IMR-90 (cell line): Measurements from ENCODE around the gene ANKRD16. TPM values are rescaled to one million over a fixed set of nuclear protein-coding genes. Genes with fewer than 3 reads are reported as not detected.

ENCODE experiments used
- ATAC-seq: fragments of 200-7000 bp; cut with Tn5 transposase; 2 replicates; pipeline ENCODE4 v1.9.1; 2020; ENCODE audit warnings: low read depth, mild to moderate bottlenecking, moderate library complexity
- BruUV-seq: library from RNA; stranded (reverse); fragments of 400-500 nt; replicated peaks from 2 replicates; lab custom pipeline; 2021; lab: Mats Ljungman, UMichigan
- CTCF ChIA-PET: fragments of 300-600 bp; formaldehyde crosslinking; extraction: SDS; loops from one replicate; lab custom pipeline; 2021; ENCODE audit warnings: antibody characterized with exemption; lab: Yijun Ruan, JAX
- POLR2A ChIA-PET: fragments of 300-600 bp; sonication (Branson Sonifier 250); formaldehyde crosslinking; loops from one replicate; lab custom pipeline; 2022; ENCODE audit warnings: antibody characterized with exemption; ENCODE audit not compliant: unreplicated experiment; lab: Charles Lee
- DNase-seq: peaks from one replicate; pipeline ENCODE4 v3.0.0; 2013
- H2AFZ ChIP-seq: replicated peaks from 2 replicates; pipeline ENCODE3; 2013; ENCODE audit warnings: low read length, mild to moderate bottlenecking; ENCODE audit not compliant: poor library complexity
- H2AK5ac ChIP-seq: 2 replicates; pipeline ENCODE4 v1.6.1; 2013; ENCODE audit warnings: low read depth, low read length, inconsistent platforms
- H2AK9ac ChIP-seq: replicated peaks from 2 replicates; pipeline ENCODE3; 2013; ENCODE audit warnings: mild to moderate bottlenecking, low read depth, low read length, moderate library complexity; ENCODE audit not compliant: poor library complexity
- H2BK120ac ChIP-seq: 2 replicates; pipeline ENCODE4 v1.6.1; 2013; ENCODE audit warnings: low read depth, low read length, inconsistent platforms
- H2BK15ac ChIP-seq: 3 replicates; pipeline ENCODE4 v1.6.1; 2013; ENCODE audit warnings: low read depth, low read length, inconsistent platforms
- H2BK20ac ChIP-seq: 2 replicates; pipeline ENCODE4 v1.6.1; 2013; ENCODE audit warnings: low read depth, mild to moderate bottlenecking, inconsistent platforms, low read length, moderate library complexity
- H2BK5ac ChIP-seq: 2 replicates; pipeline ENCODE4 v1.6.1; 2013; ENCODE audit warnings: mild to moderate bottlenecking, low read depth, low read length, inconsistent platforms; ENCODE audit not compliant: poor library complexity, severe bottlenecking
- H3K14ac ChIP-seq: replicated peaks from 2 replicates; pipeline ENCODE4 v1.6.1; 2013; ENCODE audit warnings: low read depth, low read length, inconsistent platforms
- H3K18ac ChIP-seq: 2 replicates; pipeline ENCODE4 v1.6.1; 2013; ENCODE audit warnings: low read depth, low read length, control low read depth
- H3K23ac ChIP-seq: 2 replicates; pipeline ENCODE4 v1.6.1; 2013; ENCODE audit warnings: low read depth, low read length, inconsistent platforms
- H3K27ac ChIP-seq: 2 replicates; pipeline ENCODE4 v1.5.1; 2013; ENCODE audit warnings: mild to moderate bottlenecking, control low read depth, low read length; ENCODE audit not compliant: insufficient read depth
- H3K27me3 ChIP-seq: 2 replicates; pipeline ENCODE4 v1.6.1; 2013; ENCODE audit warnings: low read length; ENCODE audit not compliant: control insufficient read depth, insufficient read depth
- H3K36me3 ChIP-seq: 2 replicates; pipeline ENCODE4 v1.6.1; 2013; ENCODE audit warnings: low read length, mixed read lengths; ENCODE audit not compliant: control insufficient read depth, insufficient read depth
- H3K4ac ChIP-seq: 2 replicates; pipeline ENCODE4 v1.6.1; 2013; ENCODE audit warnings: low read depth, low read length, inconsistent platforms
- H3K4me1 ChIP-seq: 2 replicates; pipeline ENCODE4 v1.6.1; 2013; ENCODE audit warnings: low read length, mixed read lengths; ENCODE audit not compliant: control insufficient read depth, insufficient read depth
- H3K4me2 ChIP-seq: 2 replicates; pipeline ENCODE4 v1.6.1; 2013; ENCODE audit warnings: low read depth, mild to moderate bottlenecking, control low read depth, low read length, moderate library complexity
- H3K4me3 ChIP-seq: 2 replicates; pipeline ENCODE4 v1.5.1; 2013; ENCODE audit warnings: low read depth, mild to moderate bottlenecking, control low read depth, low read length, moderate library complexity; ENCODE audit not compliant: insufficient read depth
- H3K56ac ChIP-seq: 2 replicates; pipeline ENCODE4 v1.6.1; 2013; ENCODE audit warnings: low read length, inconsistent platforms; ENCODE audit not compliant: insufficient read depth; ENCODE audit errors: extremely low read depth
- H3K79me1 ChIP-seq, 2 experiments: 2 replicates each; pipeline ENCODE4 v1.6.1; 2013; ENCODE audit warnings: low read length in 2 of 2, inconsistent platforms in 1 of 2, low read depth in 1 of 2
- H3K9ac ChIP-seq: 2 replicates; pipeline ENCODE4 v1.6.1; 2013; ENCODE audit warnings: low read depth, low read length, control low read depth
- H3K9me1 ChIP-seq: 2 replicates; pipeline ENCODE4 v1.6.1; 2013; ENCODE audit warnings: low read length, inconsistent platforms; ENCODE audit not compliant: insufficient read depth
- H3K9me3 ChIP-seq: 2 replicates; pipeline ENCODE4 v1.6.1; 2013; ENCODE audit warnings: low read length; ENCODE audit not compliant: control insufficient read depth, insufficient read depth
- H4K20me1 ChIP-seq: 2 replicates; pipeline ENCODE4 v1.6.1; 2013; ENCODE audit warnings: low read length, inconsistent platforms; ENCODE audit not compliant: insufficient read depth
- H4K5ac ChIP-seq: 2 replicates; pipeline ENCODE4 v1.6.1; 2013; ENCODE audit warnings: mild to moderate bottlenecking, low read depth, low read length, control low read depth
- H4K8ac ChIP-seq, 2 experiments: 2 replicates each; pipeline ENCODE4 v1.6.1; 2013; ENCODE audit warnings: low read depth in 2 of 2, low read length in 2 of 2, control low read depth in 1 of 2, inconsistent platforms in 1 of 2
- H4K91ac ChIP-seq: 2 replicates; pipeline ENCODE4 v1.6.1; 2013; ENCODE audit warnings: low read depth, low read length, inconsistent platforms; ENCODE audit not compliant: insufficient read depth
- BHLHE40 ChIP-seq: fragments of 150-350 bp; IDR thresholded peaks from 2 replicates; pipeline ENCODE4 v1.6.1; 2016; ENCODE audit warnings: mild to moderate bottlenecking, low read depth, low read length
- CEBPB ChIP-seq: IDR thresholded peaks from 2 replicates; pipeline ENCODE4 v1.6.1; 2012; ENCODE audit warnings: low read depth, low read length, improper control_type of control experiment
- CHD1 ChIP-seq: IDR thresholded peaks from 2 replicates; pipeline ENCODE4 v1.6.1; 2012; ENCODE audit warnings: low read depth, low read length, improper control_type of control experiment
- ELK1 ChIP-seq: fragments of 150-350 bp; IDR thresholded peaks from 2 replicates; pipeline ENCODE4 v1.6.1; 2016; ENCODE audit warnings: low read depth, mild to moderate bottlenecking, low read length, moderate library complexity, borderline replicate concordance
- FOS ChIP-seq: fragments of 150-350 bp; IDR thresholded peaks from 2 replicates; pipeline ENCODE4 v1.6.1; 2016; ENCODE audit warnings: low read depth, low read length
- MAFK ChIP-seq: IDR thresholded peaks from 2 replicates; pipeline ENCODE4 v1.6.1; 2012; ENCODE audit warnings: low read depth, low read length, improper control_type of control experiment
- MAZ ChIP-seq: IDR thresholded peaks from 2 replicates; pipeline ENCODE4 v1.6.1; 2012; ENCODE audit warnings: low read depth, mild to moderate bottlenecking, low read length, improper control_type of control experiment, moderate library complexity, borderline replicate concordance
- MXI1 ChIP-seq: IDR thresholded peaks from 2 replicates; pipeline ENCODE4 v1.6.1; 2012; ENCODE audit warnings: low read depth, mild to moderate bottlenecking, low read length, moderate library complexity, borderline replicate concordance
- NFE2L2 ChIP-seq: fragments of 150-350 bp; IDR thresholded peaks from 2 replicates; pipeline ENCODE4 v1.6.1; 2016; ENCODE audit warnings: low read depth, mild to moderate bottlenecking, low read length
- RAD21 ChIP-seq: IDR thresholded peaks from 2 replicates; pipeline ENCODE4 v1.6.1; 2012; ENCODE audit warnings: low read length, improper control_type of control experiment
- RCOR1 ChIP-seq: IDR thresholded peaks from 2 replicates; pipeline ENCODE4 v1.6.1; 2012; ENCODE audit warnings: mild to moderate bottlenecking, low read length, improper control_type of control experiment; ENCODE audit not compliant: insufficient replicate concordance
- SMC3 ChIP-seq: fragments of 150-350 bp; IDR thresholded peaks from 2 replicates; pipeline ENCODE4 v1.6.1; 2016; ENCODE audit warnings: low read depth, mild to moderate bottlenecking, antibody characterized with exemption, low read length, moderate library complexity
- WGBS, 2 experiments: methylation state at CpG; one replicate each; pipeline versions ENCODE4 v1.1.5 to v1.1.7; 2013; ENCODE audit warnings: missing lambda C conversion rate in 2 of 2; ENCODE audit not compliant: insufficient read length in 1 of 2; ENCODE audit errors: extremely low coverage in 2 of 2; 5-methylcytosine and 5-hydroxymethylcytosine counted together
- dilution Hi-C: fragments of 300-500 bp; cut with HindIII; formaldehyde crosslinking; loops from one replicate; pipeline ENCODE4 v1.14.3; 2018; ENCODE audit warnings: low sequenced_read_pairs; ENCODE audit not compliant: unreplicated experiment
- in situ Hi-C: fragments of 300-500 bp; cut with MboI; formaldehyde crosslinking; loops from 3 replicates; pipeline ENCODE4 v1.14.3; 2019; ENCODE audit warnings: low sequenced_read_pairs, inconsistent platforms, mixed read lengths
- intact Hi-C: fragments of 100-400 bp; cut with micrococcal nuclease; formaldehyde crosslinking; loops from 2 replicates; pipeline ENCODE4 v1.10.0; 2022
- polyA plus RNA-seq, 3 experiments: library from polyadenylated mRNA; depleted of rRNA; stranded (reverse); fragments of >200 nt; gene quantifications; 2 replicates each; pipeline ENCODE4 v1.2.3, GENCODE V29; 2012; ENCODE audit warnings: low replicate concordance in 1 of 3
- total RNA-seq: library from RNA; depleted of rRNA; stranded (reverse); fragments of >200 nt; gene quantifications from 2 replicates; pipeline ENCODE4 v1.2.3, GENCODE V29; 2012
- TF ChIP-seq, protein P1 (sequence below): conservative IDR thresholded peaks from 2 replicates; pipeline ENCODE4 v1.5.1; 2012; ENCODE audit warnings: mild to moderate bottlenecking, low read depth, low read length, improper control_type of control experiment

Gene ANKRD16
- total and polyA plus RNA-seq, 2 of the 4 experiments (the other 2 are of a cell fraction) = 5.1 to 5.7 TPM

- no peak overlapping the region for H3K27ac ChIP-seq
- no peak overlapping the region for H2BK5ac ChIP-seq
- H3K56ac ChIP-seq = no peak overlapping the region
- no peak overlapping the region for H3K9ac ChIP-seq
- 0 out of 2 replicates have a peak, but pooled peaks cover 3% of the 10 kb centered on the region for H4K20me1 ChIP-seq
- H3K9me1 ChIP-seq = peaks cover 17% of the 10 kb centered on the region
- ChIA-PET CTCF (no interaction called here), POLR2A (no interaction called here)
- WGBS, 2 experiments = no CpG with 5 or more reads among the region's 4 CpGs
- H3K4ac ChIP-seq = no peak overlapping the region
- no peak overlapping the region for H3K14ac ChIP-seq
- no peak overlapping the region for H4K91ac ChIP-seq
- H3K18ac ChIP-seq = no peak overlapping the region
- ATAC-seq = no peak
- H3K9me3 ChIP-seq = no peaks in the 10 kb centered on the region
- no peak overlapping the region for H2BK120ac ChIP-seq
- H2AK9ac ChIP-seq = no peak overlapping the region
- BruUV-seq = no TSS peak
- no peak overlapping the region for H4K8ac ChIP-seq
- no peaks in the 10 kb centered on the region for H3K27me3 ChIP-seq
- peaks cover 7 to 26% of the 10 kb centered on the region in 2 experiments; a peak in 3 of 4 replicates for H3K79me1 ChIP-seq
- intact Hi-C loops = no loop called here
- no peak overlapping the region for H4K5ac ChIP-seq
- TF ChIP-seq RAD21 = no peak
- TF ChIP-seq, protein P1, sequence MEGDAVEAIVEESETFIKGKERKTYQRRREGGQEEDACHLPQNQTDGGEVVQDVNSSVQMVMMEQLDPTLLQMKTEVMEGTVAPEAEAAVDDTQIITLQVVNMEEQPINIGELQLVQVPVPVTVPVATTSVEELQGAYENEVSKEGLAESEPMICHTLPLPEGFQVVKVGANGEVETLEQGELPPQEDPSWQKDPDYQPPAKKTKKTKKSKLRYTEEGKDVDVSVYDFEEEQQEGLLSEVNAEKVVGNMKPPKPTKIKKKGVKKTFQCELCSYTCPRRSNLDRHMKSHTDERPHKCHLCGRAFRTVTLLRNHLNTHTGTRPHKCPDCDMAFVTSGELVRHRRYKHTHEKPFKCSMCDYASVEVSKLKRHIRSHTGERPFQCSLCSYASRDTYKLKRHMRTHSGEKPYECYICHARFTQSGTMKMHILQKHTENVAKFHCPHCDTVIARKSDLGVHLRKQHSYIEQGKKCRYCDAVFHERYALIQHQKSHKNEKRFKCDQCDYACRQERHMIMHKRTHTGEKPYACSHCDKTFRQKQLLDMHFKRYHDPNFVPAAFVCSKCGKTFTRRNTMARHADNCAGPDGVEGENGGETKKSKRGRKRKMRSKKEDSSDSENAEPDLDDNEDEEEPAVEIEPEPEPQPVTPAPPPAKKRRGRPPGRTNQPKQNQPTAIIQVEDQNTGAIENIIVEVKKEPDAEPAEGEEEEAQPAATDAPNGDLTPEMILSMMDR = no peak
- no peak for TF ChIP-seq BHLHE40
- TF ChIP-seq CEBPB = no peak
- no peak for TF ChIP-seq ELK1
- TF ChIP-seq CHD1 = no peak
- no peak for TF ChIP-seq MAFK
- TF ChIP-seq RCOR1 = no peak
- TF ChIP-seq FOS = no peak
- TF ChIP-seq SMC3 = no peak
- no peak for TF ChIP-seq MXI1
- no peak for TF ChIP-seq MAZ
- TF ChIP-seq NFE2L2 = no peak
- peaks cover 76% of the 10 kb centered on the region for H3K36me3 ChIP-seq
- no peak overlapping the region for H2BK20ac ChIP-seq
- no peak overlapping the region for H2BK15ac ChIP-seq
- H2AK5ac ChIP-seq = no peak overlapping the region
- no peak overlapping the region for H3K23ac ChIP-seq
- H3K4me3 ChIP-seq = no peak overlapping the region
- H3K4me1 ChIP-seq = no peaks in the 10 kb centered on the region
- dilution Hi-C loops = no loop called here
- no peak for DNase-seq
- no peak overlapping the region for H3K4me2 ChIP-seq
- in situ Hi-C loops = no loop called here
- H2AFZ ChIP-seq = no peak overlapping the region
Measured at GRCh38 chr10:5918763-5919162, 29.1 kb upstream of the ANKRD16 start.
